ENCODE measurements around the gene CCL17.
A peak's percentile ranks its signal among the peaks of the same experiment; 100 is the strongest.
"Not testable (repeated sequence)": the region's sequence is repeated elsewhere in the genome, so short reads cannot be mapped to it uniquely, and the experiment has no call there.

CCL17 gene

GRCh38 chr16:57392694-57393093, 11.9 kb upstream of the CCL17 start:
- TF ChIP-seq CTCF (conservative IDR thresholded peaks at IDR 0.05) = no peak
- peak overlapping the region; percentile 34 for H3K27ac ChIP-seq

DNA sequence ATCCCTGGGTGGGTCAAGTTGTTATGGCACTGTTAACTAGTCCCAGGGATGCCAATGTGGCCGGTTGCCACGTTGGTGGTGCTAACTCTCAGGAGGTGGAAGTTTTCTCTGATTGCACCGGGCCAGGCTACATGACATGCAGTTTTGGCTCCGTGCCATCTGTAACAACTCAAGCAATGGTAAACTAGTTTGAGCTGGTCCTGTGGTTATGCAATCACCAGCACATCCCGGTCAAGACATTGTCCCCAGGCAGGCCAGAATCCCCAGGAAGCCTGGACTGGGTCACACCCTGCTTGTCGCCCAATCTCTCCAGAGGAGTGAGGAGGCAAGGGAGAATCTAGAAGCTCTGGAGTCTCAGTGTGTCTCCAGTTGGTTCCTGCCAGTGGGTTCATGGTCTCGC, 10.1 kb upstream of the CCL17 start:
- TF ChIP-seq CTCF (conservative IDR thresholded peaks at IDR 0.05) = no peak
- no peak overlapping the region for H3K27ac ChIP-seq

DNA sequence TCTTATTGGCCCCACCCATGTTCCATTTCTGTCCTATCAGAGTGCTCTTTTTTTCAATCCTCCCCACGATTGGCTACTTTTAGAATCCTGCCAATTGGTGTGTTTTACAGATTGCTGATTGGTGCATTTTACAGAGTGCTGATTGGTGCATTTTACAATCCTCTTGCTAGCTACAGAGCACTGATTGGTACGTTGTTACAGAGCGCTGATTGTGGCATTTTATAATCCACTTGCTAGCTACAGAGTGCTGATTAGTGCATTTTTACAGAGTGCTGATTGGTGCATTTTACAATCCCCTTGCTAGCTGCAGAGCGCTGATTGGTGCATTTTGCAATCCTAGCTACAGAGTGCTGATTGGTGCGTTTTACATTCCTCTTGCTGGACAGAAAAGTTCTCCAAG, 9.5 kb upstream of the CCL17 start:
- no peak for TF ChIP-seq CTCF (conservative IDR thresholded peaks at IDR 0.05)

GRCh38 chr16:57396786-57397185, 7.8 kb upstream of the CCL17 start:
- no peak for TF ChIP-seq CTCF (conservative IDR thresholded peaks at IDR 0.05)

More for the DNA sequence above, 9.5 kb upstream of the CCL17 start:
- no peak overlapping the region for H3K27ac ChIP-seq

DNA sequence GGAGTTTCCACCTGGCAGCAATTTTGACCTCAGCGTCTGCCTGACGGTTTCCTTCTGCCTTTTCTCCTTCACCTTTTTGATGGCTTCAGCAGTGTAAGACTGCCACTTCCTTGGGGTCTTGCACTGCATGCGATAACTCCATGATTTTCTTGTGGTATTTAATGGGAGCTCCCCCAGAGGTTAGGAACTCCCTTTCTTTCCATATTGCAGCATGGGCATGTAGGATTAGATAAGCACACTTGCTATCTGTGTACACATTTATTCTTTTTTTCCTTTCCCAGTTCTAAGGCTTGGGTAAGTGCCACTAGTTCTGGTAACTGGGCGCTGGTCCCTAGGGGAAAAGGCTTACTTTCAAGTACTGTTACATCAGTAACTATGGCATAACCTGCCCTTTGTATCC, 7.1 kb upstream of the CCL17 start:
- not testable (repeated sequence) for H3K27ac ChIP-seq

More at GRCh38 chr16:57396786-57397185, 7.8 kb upstream of the CCL17 start:
- H3K27ac ChIP-seq = no peak overlapping the region

- TF ChIP-seq CTCF (conservative IDR thresholded peaks at IDR 0.05) = no peak
- no peak overlapping the region for H3K27ac ChIP-seq
Measured at GRCh38 chr16:57401943-57402640, 2.5 kb upstream of the CCL17 start.

- TF ChIP-seq CTCF (conservative IDR thresholded peaks at IDR 0.05) = no peak
- H3K27ac ChIP-seq = no peak overlapping the region
Measured at GRCh38 chr16:57405097-57405496, 530 bp downstream of the CCL17 start.

- no peak for TF ChIP-seq CTCF (conservative IDR thresholded peaks at IDR 0.05)
- no peak overlapping the region for H3K27ac ChIP-seq
Measured at GRCh38 chr16:57406881-57407280, 2.3 kb downstream of the CCL17 start.

All from VCaP (cell line).